GM20431 (cell line): ENCODE measurements around the gene CWF19L1.

ENCODE experiments used
- in situ Hi-C: fragments of 300-500 bp; cut with MseI, MboI; formaldehyde crosslinking; loops from one replicate; pipeline ENCODE4 v1.15.0; 2020; ENCODE audit warnings: low sequenced_read_pairs; ENCODE audit not compliant: unreplicated experiment

The CWF19L1 gene

DNA sequence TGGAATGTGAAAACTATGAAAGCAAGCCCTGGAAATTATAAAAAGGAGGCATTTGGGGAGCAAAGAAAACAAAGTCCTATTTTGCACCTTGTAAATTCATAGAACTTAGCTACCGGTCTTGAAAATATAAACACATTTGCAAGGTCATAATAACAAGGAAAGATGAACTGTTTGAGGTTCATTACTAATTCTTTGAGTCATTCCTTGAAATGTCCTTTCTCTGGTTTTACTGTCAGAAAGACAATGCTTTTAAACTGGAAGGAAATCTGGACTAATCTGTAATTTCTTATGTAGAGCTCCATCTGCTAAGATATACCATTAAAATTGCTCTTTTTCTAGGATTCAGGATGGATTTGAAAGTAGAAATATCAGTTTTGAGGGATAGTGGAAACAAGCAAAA lies 83.0 kb downstream of the CWF19L1 start:
- in situ Hi-C loops, result no loop called here

DNA sequence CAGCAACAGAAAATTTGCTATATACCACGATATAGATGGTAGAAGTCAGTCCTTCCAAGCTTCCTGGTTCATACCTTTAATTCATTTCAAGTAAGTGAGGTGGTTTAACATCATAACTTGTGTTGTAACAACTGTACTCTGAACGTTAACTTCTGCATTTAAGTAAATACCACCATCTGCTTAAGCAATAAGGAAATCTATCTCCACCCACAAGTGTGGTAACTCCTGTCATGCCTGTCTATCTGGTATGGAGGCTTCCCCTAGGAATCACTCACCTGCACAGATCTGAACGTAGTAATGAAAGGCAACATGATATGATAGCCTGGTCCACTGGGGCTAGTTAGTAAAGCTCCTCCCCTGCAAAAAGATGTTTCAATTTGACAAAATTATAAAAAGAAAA lies 84.0 kb downstream of the CWF19L1 start:
- in situ Hi-C loops, result no loop called here

DNA sequence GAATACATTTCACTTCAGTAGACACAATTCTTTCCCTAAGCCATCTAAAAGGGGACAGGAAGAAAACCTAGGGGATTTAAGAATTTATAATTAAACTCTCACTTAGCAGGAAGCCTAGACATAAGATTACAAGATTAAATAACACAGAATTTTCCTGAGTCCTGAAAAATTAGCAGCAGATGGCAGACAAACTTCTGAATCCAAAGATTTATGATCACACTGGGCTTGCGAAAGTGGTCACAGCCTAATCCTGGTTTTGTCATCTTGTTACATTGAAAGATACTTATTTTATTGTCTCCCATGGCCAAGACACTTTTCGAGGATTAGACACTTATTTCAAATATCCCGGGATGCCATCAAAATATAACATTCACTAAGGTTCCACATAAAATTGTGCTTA lies 84.5 kb downstream of the CWF19L1 start:
- in situ Hi-C loops, result no loop called here
